K562 (cell line): ENCODE measurements around the gene NEU1. TPM values are rescaled to one million over a fixed set of nuclear protein-coding genes. Genes with fewer than 3 reads are reported as not detected.

Experiments
- ASH1L ChIP-seq: fragments of 450-650 bp; IDR thresholded peaks from 2 replicates; pipeline ENCODE4 v1.6.1; 2018; ENCODE audit warnings: borderline replicate concordance, mild to moderate bottlenecking, low read depth; ENCODE audit not compliant: partially characterized antibody
- CBFA2T3 ChIP-seq: fragments of 450-650 bp; IDR thresholded peaks from 2 replicates; pipeline ENCODE4 v1.6.1; 2017
- CBX5 ChIP-seq: IDR thresholded peaks from 2 replicates; pipeline ENCODE4 v1.6.1; 2014; ENCODE audit warnings: low read depth, borderline replicate concordance
- CHD4 ChIP-seq: fragments of 200-600 bp; sonication (generic); IDR thresholded peaks from 3 replicates; pipeline ENCODE4 v1.6.1; 2012; ENCODE audit warnings: low read depth, mild to moderate bottlenecking, mixed read lengths, low read length, inconsistent platforms; ENCODE audit not compliant: insufficient read depth, insufficient replicate concordance, poor library complexity, severe bottlenecking
- ELF1 ChIP-seq: fragments of 200-800 bp; sonication (Bioruptor generic); IDR thresholded peaks from 2 replicates; pipeline ENCODE4 v1.6.1; 2016; ENCODE audit warnings: missing genetic modification characterization, missing compliant biosample characterization
- MCM7 ChIP-seq, 2 experiments: fragments of 450-650 bp; IDR thresholded peaks; 2 replicates each; pipeline ENCODE4 v1.6.1; 2016 to 2018
- MEF2D ChIP-seq: conservative IDR thresholded peaks from 2 replicates; pipeline ENCODE4 v1.6.1; 2016; ENCODE audit warnings: low read depth, missing genetic modification characterization, missing compliant biosample characterization
- NFYB ChIP-seq: IDR thresholded peaks from 2 replicates; pipeline ENCODE4 v1.6.1; 2011; ENCODE audit warnings: mild to moderate bottlenecking, moderate library complexity; ENCODE audit not compliant: insufficient read length; ENCODE audit errors: extremely low read depth
- RBM15 ChIP-seq: fragments of 200-400 bp; formaldehyde crosslinking; IDR thresholded peaks from 2 replicates; pipeline ENCODE4 v1.6.1; 2018; ENCODE audit warnings: mild to moderate bottlenecking, low read length, moderate library complexity; ENCODE audit not compliant: insufficient read depth
- RBM17 ChIP-seq: fragments of 200-400 bp; formaldehyde crosslinking; IDR thresholded peaks from 2 replicates; pipeline ENCODE4 v1.6.1; 2017; ENCODE audit warnings: low read depth, mild to moderate bottlenecking, low read length, borderline replicate concordance
- SIX5 ChIP-seq, 2 experiments: IDR thresholded peaks; 2 replicates each; pipeline ENCODE4 v1.6.1; 2011; ENCODE audit warnings: low read length in 2 of 2, borderline replicate concordance in 1 of 2, low read depth in 1 of 2, mild to moderate bottlenecking in 1 of 2, moderate library complexity in 1 of 2; ENCODE audit not compliant: insufficient read depth in 1 of 2
- TBP ChIP-seq: optimal IDR thresholded peaks from 2 replicates; pipeline ENCODE3; 2011; ENCODE audit warnings: low read depth, low read length, improper control_type of control experiment
- TCF3 ChIP-seq: sonication (generic); formaldehyde crosslinking; IDR thresholded peaks from 2 replicates; pipeline ENCODE4 v1.4.0; 2020; ENCODE audit warnings: mild to moderate bottlenecking, missing genetic modification reagents
- TEAD2 ChIP-seq: fragments of 450-650 bp; IDR thresholded peaks from 2 replicates; pipeline ENCODE4 v1.6.1; 2016; ENCODE audit warnings: missing genetic modification characterization, control low read depth, missing compliant biosample characterization
- ZC3H4 ChIP-seq: sonication (generic); formaldehyde crosslinking; IDR thresholded peaks from 2 replicates; pipeline ENCODE4 v1.9.0; 2021; ENCODE audit warnings: missing genetic modification reagents, borderline replicate concordance
- ZNF507 ChIP-seq: conservative IDR thresholded peaks from 2 replicates; pipeline ENCODE4 v1.6.1; 2017; ENCODE audit warnings: missing genetic modification characterization, missing compliant biosample characterization
- ZNF764 ChIP-seq: fragments of 250-450 bp; sonication (Bioruptor Pico); IDR thresholded peaks from 2 replicates; pipeline ENCODE4 v1.4.0; 2020; ENCODE audit warnings: low read depth, mild to moderate bottlenecking, moderate library complexity
- ZSCAN32 ChIP-seq: fragments of 450-650 bp; formaldehyde crosslinking; IDR thresholded peaks from 2 replicates; pipeline ENCODE4 v1.4.0; 2020; ENCODE audit warnings: mild to moderate bottlenecking, moderate library complexity
- polyA plus RNA-seq, 8 experiments: library from polyadenylated mRNA; depleted of rRNA in 4 of 8; stranded (reverse) in 5 of 8; unstranded in 3 of 8; fragments of >200 nt; fragmentation: Nextera tagmentation in 2 of 8; fragmentation: Illumina TruSeq in 1 of 8; extraction: Ambion mirVana in 2 of 8; extraction: Trizol in 1 of 8; gene quantifications; 2 replicates each; pipeline versions ENCODE4 v1.2.1 to v1.2.3, GENCODE V29; 2011 to 2014; ENCODE audit warnings: inconsistent platforms in 1 of 8, missing spikeins in 1 of 8
- total RNA-seq, 7 experiments: library from RNA; depleted of rRNA in 6 of 7; stranded (reverse); fragments of >200 nt in 6 of 7; fragmentation: Illumina TruSeq in 2 of 7; extraction: Trizol in 2 of 7; gene quantifications; 2 replicates each; pipeline versions ENCODE4 v1.2.1 to v1.2.3, GENCODE V29; 2011 to 2021; ENCODE audit warnings: low replicate concordance in 1 of 7
- TF ChIP-seq, protein P1 (sequence below): fragments of 250-450 bp; sonication (Bioruptor Pico); IDR thresholded peaks from 2 replicates; pipeline ENCODE4 v1.9.0; 2021; ENCODE audit warnings: mild to moderate bottlenecking, inconsistent platforms
- TF ChIP-seq, protein P2 (sequence below): sonication (generic); formaldehyde crosslinking; IDR thresholded peaks from 2 replicates; pipeline ENCODE4 v1.9.0; 2022; ENCODE audit warnings: mild to moderate bottlenecking, missing genetic modification reagents
- TF ChIP-seq, protein P3 (sequence below): sonication (generic); formaldehyde crosslinking; IDR thresholded peaks from 2 replicates; pipeline ENCODE4 v1.8.1; 2023; ENCODE audit warnings: mild to moderate bottlenecking, missing genetic modification reagents
- TF ChIP-seq, protein P4 (sequence below): fragments of 450-650 bp; IDR thresholded peaks from 2 replicates; pipeline ENCODE4 v1.7.1; 2018; ENCODE audit warnings: mild to moderate bottlenecking, low read depth; ENCODE audit not compliant: partially characterized antibody

NEU1 gene
- total and polyA plus RNA-seq, 9 of the 15 experiments (the other 6 are each of a cell fraction or from before 2014, with no cell fraction given) = 14.8 to 67.8 (median 51.0) TPM

DNA sequence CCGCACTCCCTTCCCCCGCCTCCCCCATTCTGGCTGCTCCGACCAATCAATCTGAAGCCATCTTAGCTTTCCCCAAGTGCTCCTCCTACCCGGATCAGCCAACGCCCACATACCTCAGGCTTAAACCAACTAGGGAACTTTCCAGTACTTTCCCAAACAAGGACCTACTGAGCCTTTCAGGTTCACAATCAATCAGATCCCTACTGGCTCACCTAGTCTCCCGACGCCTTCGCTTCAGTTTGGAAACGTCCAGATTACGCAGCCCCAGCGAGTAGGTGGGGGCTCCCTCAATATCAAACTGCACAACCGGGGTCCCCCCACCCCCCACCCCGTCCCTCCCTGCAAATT is 48.0 kb downstream of the NEU1 start (continued):
- TF ChIP-seq, protein P1, sequence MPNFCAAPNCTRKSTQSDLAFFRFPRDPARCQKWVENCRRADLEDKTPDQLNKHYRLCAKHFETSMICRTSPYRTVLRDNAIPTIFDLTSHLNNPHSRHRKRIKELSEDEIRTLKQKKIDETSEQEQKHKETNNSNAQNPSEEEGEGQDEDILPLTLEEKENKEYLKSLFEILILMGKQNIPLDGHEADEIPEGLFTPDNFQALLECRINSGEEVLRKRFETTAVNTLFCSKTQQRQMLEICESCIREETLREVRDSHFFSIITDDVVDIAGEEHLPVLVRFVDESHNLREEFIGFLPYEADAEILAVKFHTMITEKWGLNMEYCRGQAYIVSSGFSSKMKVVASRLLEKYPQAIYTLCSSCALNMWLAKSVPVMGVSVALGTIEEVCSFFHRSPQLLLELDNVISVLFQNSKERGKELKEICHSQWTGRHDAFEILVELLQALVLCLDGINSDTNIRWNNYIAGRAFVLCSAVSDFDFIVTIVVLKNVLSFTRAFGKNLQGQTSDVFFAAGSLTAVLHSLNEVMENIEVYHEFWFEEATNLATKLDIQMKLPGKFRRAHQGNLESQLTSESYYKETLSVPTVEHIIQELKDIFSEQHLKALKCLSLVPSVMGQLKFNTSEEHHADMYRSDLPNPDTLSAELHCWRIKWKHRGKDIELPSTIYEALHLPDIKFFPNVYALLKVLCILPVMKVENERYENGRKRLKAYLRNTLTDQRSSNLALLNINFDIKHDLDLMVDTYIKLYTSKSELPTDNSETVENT (CRISPR knock-in tag) = no peak
- TF ChIP-seq MEF2D (tag) (no peak), CBFA2T3 (no peak), ZNF764 (CRISPR knock-in tag) (no peak), SIX5 (IDR thresholded peaks at IDR 0.05; ENCODE audit: borderline replicate concordance in 1 of 2, insufficient read depth in 1 of 2, low read depth in 1 of 2, low read length in 2 of 2) (no peak), CHD4 (peak; percentile 90), ZNF507 (no peak), TEAD2 (tag) (no peak), ASH1L (no peak), ZSCAN32 (peak; percentile 61; the same call in 1 of the 2 replicates), ELF1 (no peak), NFYB (no peak), TCF3 (CRISPR knock-in tag) (no peak), ZC3H4 (CRISPR knock-in tag) (no peak), TBP (peak; percentile 82), CBX5 (no peak), RBM17 (no peak), MCM7 (IDR thresholded peaks at IDR 0.05) (no peak), RBM15 (no peak)
- TF ChIP-seq, protein P2, sequence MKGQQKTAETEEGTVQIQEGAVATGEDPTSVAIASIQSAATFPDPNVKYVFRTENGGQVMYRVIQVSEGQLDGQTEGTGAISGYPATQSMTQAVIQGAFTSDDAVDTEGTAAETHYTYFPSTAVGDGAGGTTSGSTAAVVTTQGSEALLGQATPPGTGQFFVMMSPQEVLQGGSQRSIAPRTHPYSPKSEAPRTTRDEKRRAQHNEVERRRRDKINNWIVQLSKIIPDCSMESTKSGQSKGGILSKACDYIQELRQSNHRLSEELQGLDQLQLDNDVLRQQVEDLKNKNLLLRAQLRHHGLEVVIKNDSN (CRISPR knock-in tag) = no peak
- TF ChIP-seq, protein P3, sequence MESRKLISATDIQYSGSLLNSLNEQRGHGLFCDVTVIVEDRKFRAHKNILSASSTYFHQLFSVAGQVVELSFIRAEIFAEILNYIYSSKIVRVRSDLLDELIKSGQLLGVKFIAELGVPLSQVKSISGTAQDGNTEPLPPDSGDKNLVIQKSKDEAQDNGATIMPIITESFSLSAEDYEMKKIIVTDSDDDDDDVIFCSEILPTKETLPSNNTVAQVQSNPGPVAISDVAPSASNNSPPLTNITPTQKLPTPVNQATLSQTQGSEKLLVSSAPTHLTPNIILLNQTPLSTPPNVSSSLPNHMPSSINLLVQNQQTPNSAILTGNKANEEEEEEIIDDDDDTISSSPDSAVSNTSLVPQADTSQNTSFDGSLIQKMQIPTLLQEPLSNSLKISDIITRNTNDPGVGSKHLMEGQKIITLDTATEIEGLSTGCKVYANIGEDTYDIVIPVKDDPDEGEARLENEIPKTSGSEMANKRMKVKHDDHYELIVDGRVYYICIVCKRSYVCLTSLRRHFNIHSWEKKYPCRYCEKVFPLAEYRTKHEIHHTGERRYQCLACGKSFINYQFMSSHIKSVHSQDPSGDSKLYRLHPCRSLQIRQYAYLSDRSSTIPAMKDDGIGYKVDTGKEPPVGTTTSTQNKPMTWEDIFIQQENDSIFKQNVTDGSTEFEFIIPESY (CRISPR knock-in tag) = no peak
- TF ChIP-seq, protein P4, sequence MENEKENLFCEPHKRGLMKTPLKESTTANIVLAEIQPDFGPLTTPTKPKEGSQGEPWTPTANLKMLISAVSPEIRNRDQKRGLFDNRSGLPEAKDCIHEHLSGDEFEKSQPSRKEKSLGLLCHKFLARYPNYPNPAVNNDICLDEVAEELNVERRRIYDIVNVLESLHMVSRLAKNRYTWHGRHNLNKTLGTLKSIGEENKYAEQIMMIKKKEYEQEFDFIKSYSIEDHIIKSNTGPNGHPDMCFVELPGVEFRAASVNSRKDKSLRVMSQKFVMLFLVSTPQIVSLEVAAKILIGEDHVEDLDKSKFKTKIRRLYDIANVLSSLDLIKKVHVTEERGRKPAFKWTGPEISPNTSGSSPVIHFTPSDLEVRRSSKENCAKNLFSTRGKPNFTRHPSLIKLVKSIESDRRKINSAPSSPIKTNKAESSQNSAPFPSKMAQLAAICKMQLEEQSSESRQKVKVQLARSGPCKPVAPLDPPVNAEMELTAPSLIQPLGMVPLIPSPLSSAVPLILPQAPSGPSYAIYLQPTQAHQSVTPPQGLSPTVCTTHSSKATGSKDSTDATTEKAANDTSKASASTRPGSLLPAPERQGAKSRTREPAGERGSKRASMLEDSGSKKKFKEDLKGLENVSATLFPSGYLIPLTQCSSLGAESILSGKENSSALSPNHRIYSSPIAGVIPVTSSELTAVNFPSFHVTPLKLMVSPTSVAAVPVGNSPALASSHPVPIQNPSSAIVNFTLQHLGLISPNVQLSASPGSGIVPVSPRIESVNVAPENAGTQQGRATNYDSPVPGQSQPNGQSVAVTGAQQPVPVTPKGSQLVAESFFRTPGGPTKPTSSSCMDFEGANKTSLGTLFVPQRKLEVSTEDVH = no peak
